ENCODE measurements around the gene BCO1.

BCO1 gene

GRCh38 chr16:81195885-81196534 is 42.5 kb upstream of the BCO1 start:
- no peak for TF ChIP-seq ZNF565 (CRISPR knock-in tag; conservative IDR thresholded peaks at IDR 0.05; ENCODE audit: low read depth)
- no peak for TF ChIP-seq RARB (CRISPR knock-in tag; IDR thresholded peaks at IDR 0.05)

DNA sequence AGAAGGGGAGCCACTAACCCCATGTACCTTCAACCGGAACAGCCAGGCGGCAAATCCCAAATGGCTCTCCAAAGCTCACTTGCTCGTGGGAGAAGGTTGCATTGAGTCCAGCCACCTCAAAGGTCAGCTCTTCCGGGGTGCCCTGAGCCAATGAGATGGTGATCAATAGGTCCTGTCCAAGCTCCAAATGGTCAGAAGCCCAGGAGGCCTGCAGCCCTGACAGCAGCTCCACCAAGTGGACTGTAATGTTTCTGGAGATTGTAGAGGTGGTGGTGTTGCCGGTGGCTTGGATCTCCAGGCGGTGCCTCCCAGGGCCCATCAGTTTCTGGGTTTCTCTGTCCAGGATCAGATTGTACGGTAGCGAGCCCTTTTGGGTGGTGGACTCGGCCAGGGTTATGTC is 39.9 kb upstream of the BCO1 start:
- ATAC-seq, result peak; percentile 66

More at GRCh38 chr16:81195885-81196534, 42.5 kb upstream of the BCO1 start:
- ATAC-seq, result no peak

DNA sequence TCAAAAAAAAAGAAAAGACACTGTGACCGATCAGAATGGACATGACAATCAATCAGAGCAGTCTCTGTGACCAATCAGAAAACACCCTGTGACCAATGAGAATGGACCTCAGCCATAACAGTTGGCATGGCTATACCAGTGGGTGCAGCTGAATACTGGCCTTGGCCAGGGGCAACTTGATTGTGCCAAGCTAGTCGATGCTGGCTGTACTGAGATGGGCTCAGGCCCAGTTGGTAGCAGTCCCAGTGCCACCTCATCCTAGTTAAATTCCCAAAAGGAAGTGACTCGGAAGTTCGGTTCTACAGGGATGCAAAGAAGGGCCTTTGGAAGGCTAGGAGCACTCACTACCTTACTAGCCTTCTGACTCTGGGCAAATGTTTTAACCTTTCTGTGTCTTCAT is 37.2 kb upstream of the BCO1 start:
- no peak for ATAC-seq
- no peak for TF ChIP-seq TSHZ2 (CRISPR knock-in tag; IDR thresholded peaks at IDR 0.05)
- no peak for TF ChIP-seq TCF4 (CRISPR knock-in tag; IDR thresholded peaks at IDR 0.05; ENCODE audit: borderline replicate concordance)
- TF ChIP-seq ESRRG (CRISPR knock-in tag; IDR thresholded peaks at IDR 0.05), result no peak
- TF ChIP-seq PPARA (CRISPR knock-in tag; IDR thresholded peaks at IDR 0.05; ENCODE audit: borderline replicate concordance), result no peak
- no peak for TF ChIP-seq ISL1 (CRISPR knock-in tag; IDR thresholded peaks at IDR 0.05)
- no peak for TF ChIP-seq TOX (CRISPR knock-in tag; IDR thresholded peaks at IDR 0.05; ENCODE audit: borderline replicate concordance)
- no peak for TF ChIP-seq ZNF565 (CRISPR knock-in tag; conservative IDR thresholded peaks at IDR 0.05; ENCODE audit: low read depth)
- no peak for TF ChIP-seq ARNTL (CRISPR knock-in tag; IDR thresholded peaks at IDR 0.05; ENCODE audit: borderline replicate concordance, low read depth)
- no peak for TF ChIP-seq RARB (CRISPR knock-in tag; IDR thresholded peaks at IDR 0.05)
- no peak for TF ChIP-seq POU6F1 (CRISPR knock-in tag; IDR thresholded peaks at IDR 0.05; ENCODE audit: borderline replicate concordance, low read depth)
- no peak for TF ChIP-seq CSRNP3 (CRISPR knock-in tag; IDR thresholded peaks at IDR 0.05)
- TF ChIP-seq ZFP3 (CRISPR knock-in tag; IDR thresholded peaks at IDR 0.05), result no peak
- TF ChIP-seq ZNF70 (CRISPR knock-in tag; IDR thresholded peaks at IDR 0.05), result no peak
- TF ChIP-seq, protein P1, sequence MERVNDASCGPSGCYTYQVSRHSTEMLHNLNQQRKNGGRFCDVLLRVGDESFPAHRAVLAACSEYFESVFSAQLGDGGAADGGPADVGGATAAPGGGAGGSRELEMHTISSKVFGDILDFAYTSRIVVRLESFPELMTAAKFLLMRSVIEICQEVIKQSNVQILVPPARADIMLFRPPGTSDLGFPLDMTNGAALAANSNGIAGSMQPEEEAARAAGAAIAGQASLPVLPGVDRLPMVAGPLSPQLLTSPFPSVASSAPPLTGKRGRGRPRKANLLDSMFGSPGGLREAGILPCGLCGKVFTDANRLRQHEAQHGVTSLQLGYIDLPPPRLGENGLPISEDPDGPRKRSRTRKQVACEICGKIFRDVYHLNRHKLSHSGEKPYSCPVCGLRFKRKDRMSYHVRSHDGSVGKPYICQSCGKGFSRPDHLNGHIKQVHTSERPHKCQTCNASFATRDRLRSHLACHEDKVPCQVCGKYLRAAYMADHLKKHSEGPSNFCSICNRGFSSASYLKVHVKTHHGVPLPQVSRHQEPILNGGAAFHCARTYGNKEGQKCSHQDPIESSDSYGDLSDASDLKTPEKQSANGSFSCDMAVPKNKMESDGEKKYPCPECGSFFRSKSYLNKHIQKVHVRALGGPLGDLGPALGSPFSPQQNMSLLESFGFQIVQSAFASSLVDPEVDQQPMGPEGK (CRISPR knock-in tag; IDR thresholded peaks at IDR 0.05; ENCODE audit: borderline replicate concordance), result no peak
- no peak for TF ChIP-seq SNAI2 (CRISPR knock-in tag; IDR thresholded peaks at IDR 0.05)

More for the DNA sequence above, 39.9 kb upstream of the BCO1 start:
- TF ChIP-seq SNAI2 (CRISPR knock-in tag; IDR thresholded peaks at IDR 0.05) (no peak), CSDC2 (CRISPR knock-in tag; IDR thresholded peaks at IDR 0.05) (no peak), TSHZ2 (CRISPR knock-in tag; IDR thresholded peaks at IDR 0.05) (no peak), ARNTL (CRISPR knock-in tag; IDR thresholded peaks at IDR 0.05; ENCODE audit: borderline replicate concordance, low read depth) (no peak), TCF4 (CRISPR knock-in tag; IDR thresholded peaks at IDR 0.05; ENCODE audit: borderline replicate concordance) (no peak)
- TF ChIP-seq, protein P1 (CRISPR knock-in tag; IDR thresholded peaks at IDR 0.05; ENCODE audit: borderline replicate concordance), result no peak
- TF ChIP-seq, protein P2, sequence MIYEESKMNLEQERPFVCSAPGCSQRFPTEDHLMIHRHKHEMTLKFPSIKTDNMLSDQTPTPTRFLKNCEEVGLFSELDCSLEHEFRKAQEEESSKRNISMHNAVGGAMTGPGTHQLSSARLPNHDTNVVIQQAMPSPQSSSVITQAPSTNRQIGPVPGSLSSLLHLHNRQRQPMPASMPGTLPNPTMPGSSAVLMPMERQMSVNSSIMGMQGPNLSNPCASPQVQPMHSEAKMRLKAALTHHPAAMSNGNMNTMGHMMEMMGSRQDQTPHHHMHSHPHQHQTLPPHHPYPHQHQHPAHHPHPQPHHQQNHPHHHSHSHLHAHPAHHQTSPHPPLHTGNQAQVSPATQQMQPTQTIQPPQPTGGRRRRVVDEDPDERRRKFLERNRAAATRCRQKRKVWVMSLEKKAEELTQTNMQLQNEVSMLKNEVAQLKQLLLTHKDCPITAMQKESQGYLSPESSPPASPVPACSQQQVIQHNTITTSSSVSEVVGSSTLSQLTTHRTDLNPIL (CRISPR knock-in tag; IDR thresholded peaks at IDR 0.05; ENCODE audit: low read depth), result no peak
